COLO668 (cell line): ENCODE data around the gene GPR15LG.
A peak's percentile ranks its signal among the peaks of the same experiment; 100 is the strongest.

ENCODE experiments used
- DNase-seq: peaks from one replicate; lab custom pipeline; 2025; ENCODE audit not compliant: unreplicated experiment; lab: John Stamatoyannopoulos, UW

GPR15LG gene

DNA sequence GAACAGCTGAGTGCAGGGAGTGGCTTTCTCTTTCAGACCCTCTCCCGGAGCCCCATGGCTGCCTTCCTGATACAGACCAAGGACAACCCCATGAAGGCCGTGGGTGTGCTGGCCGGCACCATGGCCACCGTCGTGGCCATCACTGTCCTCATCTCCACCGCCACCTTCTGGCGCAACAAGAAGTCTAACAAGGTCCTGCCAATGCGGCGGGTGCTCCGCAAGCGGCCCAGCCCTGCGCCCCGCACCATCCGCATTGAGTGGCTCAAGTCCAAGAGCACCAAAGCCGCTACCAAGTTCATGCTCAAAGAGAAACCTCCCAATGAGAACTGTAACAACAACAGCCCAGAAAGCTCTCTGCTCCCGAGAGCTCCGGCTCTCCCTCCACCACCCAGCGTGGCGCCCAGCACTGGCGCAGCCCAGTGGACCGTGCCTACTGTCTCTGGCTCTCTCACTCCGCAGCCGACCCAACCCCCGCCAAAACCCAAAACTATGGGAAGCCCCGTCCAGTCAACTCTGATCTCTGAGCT, 40.5 kb downstream of the GPR15LG start:
- peak; percentile 0 for DNase-seq

DNA sequence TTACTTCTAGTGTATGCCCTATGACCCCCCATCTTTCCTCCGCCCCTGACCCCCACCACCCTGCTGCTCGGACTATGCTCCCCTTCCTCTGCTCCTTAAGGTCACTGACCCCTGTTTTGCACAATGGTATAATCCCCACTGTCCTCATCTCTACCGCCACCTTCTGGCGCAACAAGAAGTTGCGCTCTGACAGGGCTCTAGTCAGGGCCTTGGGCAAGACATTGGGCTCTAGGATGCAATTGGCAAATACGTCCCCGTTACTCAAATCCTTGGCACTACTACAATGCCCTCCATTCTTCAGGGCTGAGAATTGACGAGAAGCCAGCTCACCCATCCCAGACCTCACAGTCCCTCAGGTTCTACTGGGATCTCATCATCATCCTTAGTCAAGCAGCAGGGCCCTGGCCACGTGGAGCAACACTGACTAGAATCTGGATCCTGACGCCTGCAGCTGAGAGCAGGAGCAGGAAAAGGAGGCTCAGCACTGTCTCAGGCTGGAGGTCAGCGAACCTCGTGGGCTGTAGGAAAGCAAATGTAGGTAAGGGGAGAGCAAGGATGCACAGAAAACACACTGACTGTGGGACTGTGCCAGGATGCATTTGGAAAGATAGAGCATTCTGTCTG, 41.1 kb downstream of the GPR15LG start:
- DNase-seq: peak; percentile 8

DNA sequence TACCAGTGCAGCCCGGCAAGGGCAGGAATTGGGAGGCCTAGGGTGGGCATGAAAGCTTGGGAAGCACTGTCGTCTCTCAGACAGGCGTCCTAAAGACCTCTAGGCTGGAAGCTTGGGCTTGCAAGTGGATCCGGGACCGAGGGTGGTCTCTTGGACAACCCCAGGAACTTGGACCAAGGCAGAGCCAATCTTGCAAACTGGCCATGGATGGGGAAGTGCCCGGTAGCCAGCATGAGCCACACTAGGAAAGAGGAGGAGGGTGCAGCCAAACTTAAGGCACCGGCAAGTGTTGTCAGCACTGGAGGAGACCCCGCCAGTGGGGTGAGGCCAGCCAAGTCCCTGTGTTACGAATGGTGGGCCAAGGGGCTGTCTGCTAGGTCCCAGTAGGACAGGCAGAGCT, 43.2 kb downstream of the GPR15LG start:
- no peak for DNase-seq

DNA sequence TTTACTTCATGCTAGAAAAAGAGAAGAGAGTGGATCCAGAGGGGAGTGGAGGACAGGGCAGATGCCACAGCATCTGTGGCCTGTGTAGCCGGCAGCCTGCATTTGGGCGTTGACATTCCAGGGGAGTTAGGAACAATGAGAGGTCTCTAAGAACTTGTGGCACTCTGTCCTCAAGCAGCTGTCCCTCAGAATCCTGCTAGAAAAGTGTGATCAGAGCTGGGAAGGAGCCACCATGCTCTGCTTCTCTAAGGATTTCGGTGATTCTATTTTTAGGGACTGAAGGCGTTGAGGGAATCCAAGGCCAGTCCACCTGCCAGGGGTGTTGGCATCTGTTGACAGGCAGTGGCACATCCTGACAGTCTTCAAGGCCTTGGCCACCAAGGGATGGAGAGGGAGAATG, 44.1 kb downstream of the GPR15LG start:
- DNase-seq: no peak

DNA sequence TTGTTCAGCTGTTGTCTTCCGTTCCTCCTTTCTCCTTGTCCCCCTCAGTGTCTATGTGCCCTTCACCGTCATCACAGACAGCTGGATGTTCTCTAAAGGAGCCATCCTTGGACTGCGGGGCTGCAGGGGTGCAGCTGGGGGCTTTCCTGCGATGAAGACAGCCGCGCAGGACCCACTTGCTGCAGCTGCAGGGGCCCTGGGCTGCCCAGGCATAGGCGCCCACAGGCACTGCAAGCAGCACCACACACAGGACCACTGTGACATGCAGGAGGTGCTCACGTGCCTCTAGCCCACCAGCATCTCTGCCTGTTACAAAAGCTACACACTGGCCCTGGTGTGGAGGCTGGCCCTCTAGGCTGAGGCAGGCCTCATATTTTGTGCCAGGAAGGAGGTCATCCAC, 48.3 kb downstream of the GPR15LG start:
- DNase-seq: no peak

DNA sequence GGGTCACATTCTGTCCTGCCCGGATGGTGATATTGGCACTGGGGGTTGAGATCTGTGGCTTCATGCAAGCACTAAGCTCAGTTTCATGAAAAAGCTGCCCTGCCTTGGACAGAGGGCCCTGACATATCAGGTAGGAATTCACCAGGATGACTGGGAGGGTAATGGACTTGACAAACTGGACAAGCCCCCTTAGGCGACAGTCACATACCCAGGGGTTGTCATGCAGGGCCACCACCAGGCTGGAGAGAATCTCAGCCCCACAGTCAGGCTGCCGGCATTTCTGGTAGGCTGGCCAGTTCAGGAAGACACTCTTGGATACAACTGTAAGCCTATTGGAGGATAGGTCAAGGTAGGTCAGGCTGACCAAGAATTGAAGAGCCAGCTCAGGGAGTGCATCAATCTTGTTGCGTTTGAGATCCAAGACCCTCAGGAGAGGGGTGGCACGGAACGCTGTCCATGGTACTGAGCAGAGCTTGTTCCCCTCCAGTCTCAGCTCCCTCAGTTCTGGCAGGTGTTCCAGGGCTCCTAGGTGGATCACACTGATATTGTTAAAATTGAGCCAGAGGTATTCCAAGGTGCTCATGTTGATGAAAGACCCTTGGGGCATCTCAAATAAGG, 50.9 kb downstream of the GPR15LG start:
- no peak for DNase-seq

DNA sequence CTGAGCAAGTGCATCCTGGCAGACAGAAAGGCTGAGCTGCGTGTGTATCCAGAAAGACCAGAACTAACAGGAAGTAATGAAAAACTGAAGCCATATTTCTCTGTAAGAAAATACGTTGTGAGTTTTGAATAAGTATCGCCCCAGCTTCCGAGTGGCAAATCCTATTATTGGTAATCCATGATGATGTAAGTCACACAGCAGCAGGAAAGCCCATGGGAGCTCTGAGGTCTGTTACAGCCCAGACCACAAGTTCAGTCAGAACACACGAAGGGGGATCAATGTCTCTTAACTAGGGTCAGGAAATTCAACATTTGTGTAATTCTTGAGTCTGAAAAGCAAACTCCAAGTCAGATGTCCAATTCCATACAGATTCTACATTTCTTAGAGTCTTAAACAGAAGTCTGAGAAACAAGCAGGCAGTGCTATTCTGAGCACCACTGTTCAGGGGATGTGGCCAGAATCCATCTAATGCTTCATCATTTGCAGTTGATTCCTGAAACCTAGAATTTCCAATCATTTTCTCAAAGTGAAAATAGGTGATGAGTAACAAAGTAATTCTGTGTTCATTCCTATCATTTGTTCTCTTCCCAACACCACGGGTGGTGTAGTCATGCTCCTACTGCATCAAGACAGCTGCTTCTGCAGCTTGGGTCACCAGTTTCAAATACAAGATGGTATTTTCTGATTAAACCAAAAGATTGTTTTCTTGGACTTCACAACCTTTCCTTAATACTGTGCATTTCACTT, 52.0 kb downstream of the GPR15LG start, which contains the start of gene LRIT2:
TSS of gene LRIT2 (minus strand) at position 118 of the 747 bp plus-strand sequence. CDS start at position 94, 24 bp downstream.
- DNase-seq: no peak

DNA sequence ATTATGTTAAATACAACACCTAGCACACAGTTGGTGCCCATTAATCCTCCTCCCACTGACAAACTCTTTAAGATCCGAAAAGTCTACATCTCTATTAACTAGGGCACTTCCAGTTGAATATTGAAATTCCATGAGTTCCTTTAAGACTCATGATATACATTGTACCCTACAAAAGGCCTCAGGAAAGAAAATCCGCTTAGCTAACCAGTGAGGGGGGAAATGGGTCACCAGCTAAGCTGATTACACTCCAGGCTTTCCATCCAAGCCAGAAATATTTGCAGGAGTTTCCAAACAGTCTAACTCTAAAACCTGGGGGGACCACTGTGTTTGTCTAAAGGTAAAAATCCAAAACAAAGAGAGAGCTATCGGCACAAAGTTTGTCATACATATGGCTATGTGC, 53.0 kb downstream of the GPR15LG start:
- DNase-seq: no peak

DNA sequence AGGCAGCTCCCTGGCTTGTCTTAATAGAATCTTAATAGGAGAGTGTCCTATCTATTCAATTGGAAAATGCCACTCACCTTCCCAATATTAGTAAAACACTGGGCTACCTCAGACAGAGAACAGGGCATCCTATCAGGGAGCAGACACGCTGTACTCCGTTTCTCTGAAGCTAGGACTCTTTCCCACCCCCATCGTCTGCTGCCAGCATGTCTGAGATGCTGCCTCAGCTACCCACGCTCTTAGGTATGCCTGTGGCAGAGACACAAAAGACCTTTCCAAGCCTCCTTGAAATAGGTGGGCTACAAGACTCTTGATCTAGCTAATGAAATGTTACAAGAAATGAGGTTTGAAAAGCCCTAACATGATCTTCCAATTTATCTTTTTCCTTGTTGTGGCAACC, 54.2 kb downstream of the GPR15LG start:
- DNase-seq: no peak

DNA sequence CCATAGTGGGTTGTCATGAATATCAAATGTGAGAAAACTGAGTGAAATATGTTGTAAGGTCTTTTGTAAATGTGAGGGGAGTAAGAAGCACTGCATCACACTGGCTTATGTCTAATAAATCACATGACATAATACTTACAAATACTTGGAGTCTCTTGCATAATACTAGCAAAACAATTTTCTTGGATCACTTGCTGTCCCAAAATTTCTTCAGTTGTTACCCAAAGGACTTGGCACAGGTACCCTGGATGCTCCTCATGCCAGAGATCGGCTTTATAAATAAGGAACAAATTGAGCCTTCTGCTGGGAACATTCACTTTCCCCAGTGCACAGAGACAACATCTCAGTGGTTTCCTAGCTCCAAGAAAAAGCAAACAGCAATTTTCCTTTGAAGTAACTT, 56.8 kb downstream of the GPR15LG start:
- DNase-seq: no peak

DNA sequence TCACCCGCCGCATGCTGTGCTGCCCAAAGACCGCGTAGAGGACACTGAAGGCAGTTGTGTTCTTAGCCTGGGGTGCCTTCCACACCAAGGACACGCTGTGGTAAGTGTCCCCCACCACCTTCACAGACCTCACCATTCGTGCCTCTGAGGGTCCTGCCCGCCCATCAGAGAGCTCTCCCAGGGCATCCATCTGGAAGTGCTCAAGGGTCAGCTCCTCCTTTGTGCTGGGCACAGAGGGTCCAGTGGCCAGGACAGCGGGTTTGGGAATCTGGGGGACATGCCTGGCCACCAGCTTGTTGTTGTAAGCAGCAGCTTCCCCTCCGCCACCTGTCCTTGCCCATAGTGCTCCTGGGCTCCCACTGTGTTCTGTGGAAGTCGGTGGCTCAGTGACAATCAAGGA, 58.8 kb downstream of the GPR15LG start:
- no peak for DNase-seq

DNA sequence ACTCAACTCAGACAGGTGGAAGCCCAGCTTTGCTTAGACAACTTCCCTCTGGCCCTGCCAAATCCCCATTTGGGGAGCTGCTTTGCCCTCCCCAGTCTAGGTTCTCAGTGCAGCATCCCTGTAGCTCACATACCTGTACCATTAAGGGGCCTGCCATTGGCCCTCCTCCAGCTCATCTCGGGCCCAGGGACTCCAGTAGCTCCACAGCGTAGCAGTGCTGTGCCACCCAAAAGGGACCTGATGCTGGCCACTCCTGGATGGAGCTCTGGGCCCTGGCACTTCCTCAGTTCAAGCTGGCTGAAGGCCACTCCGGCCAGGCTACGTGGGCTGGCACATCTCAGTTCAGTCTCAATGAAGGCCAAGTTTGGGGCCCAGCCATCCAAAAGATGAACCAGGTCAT, 60.3 kb downstream of the GPR15LG start:
- DNase-seq: no peak

DNA sequence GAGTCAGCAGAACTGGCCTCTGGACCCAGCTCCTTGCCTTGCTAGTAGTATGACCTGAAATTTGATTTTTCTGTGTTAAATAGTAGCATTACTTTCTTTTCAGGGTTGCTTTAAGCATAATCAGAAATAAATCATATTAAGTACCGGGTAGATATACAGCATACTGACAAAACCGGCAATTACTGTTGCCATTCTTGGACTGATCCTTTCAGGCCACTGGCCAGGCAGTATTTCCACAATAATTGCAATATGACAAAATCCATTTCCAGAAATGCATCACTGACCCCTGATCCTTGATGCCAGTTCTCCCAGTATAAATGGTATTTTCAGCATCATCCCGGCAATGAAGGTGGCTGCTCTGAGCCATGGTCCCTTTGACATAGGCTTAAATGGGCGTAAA, 60.9 kb downstream of the GPR15LG start:
- DNase-seq: no peak
